DMS 273 (cell line): ENCODE results near the gene EML1.

Experiments
- DNase-seq: peaks from one replicate; lab custom pipeline; 2025; ENCODE audit not compliant: unreplicated experiment; lab: John Stamatoyannopoulos, UW

The EML1 gene

GRCh38 chr14:99889268-99889667 is 96.1 kb downstream of the EML1 start:
- DNase-seq: no peak

DNA sequence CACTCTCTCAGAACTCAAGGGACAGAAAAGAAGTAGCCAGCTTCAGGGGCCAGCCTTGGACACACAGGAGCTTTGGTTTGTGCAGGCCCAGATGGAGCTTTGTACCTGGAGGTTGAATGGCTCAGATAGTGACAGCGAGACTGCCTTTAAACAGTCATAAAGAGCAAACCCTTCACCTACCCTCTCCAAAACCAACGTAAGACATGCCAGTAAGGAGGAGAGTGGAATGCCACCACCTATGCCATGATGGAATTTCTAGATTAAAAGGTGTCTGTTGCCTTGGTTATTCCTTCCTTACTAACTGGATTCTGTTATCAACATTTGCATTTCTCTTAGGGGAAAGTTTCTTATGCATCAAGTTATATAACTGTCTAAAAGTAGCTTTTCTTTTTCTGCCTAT is 98.1 kb downstream of the EML1 start:
- no peak for DNase-seq

DNA sequence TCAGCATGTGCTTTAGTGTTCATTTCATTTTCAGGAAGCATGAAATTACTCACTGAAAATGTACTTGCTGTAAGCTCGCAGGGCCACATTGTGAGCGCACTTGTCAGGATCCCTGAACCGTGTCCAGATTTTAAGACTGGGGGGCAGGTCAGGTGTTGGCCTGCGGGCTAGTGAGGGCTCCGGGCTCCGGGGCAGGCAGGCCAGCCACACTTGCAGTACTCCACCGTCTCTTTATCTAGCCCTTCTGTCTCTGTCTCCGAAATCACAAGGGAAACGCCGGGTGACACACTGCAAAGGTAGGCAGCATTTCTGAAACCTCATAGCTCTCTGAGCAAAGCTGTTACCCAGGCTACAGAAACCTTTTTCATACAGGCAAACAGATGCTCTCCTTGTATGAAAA is 98.7 kb downstream of the EML1 start:
- DNase-seq: no peak

GRCh38 chr14:99892406-99892805 is 99.2 kb downstream of the EML1 start:
- no peak for DNase-seq

DNA sequence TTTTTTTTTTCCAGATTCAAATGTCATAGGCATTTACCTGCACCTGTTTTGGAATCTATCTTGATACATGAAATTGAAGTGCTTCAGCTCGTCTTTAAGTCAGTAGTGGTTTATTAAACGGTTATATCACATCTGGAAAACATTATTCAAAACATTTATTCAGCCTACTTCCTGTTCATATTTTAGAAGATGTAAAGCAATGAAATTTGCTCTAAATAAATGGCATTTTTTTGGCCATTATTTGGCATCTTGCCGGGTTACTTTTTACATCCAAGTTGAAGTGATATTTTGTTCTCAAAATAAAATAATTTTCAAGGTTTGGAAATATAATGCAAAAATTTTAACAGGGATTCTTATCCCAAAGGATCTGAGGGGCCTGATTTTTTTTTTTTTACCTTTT is 103.1 kb downstream of the EML1 start:
- no peak for DNase-seq

DNA sequence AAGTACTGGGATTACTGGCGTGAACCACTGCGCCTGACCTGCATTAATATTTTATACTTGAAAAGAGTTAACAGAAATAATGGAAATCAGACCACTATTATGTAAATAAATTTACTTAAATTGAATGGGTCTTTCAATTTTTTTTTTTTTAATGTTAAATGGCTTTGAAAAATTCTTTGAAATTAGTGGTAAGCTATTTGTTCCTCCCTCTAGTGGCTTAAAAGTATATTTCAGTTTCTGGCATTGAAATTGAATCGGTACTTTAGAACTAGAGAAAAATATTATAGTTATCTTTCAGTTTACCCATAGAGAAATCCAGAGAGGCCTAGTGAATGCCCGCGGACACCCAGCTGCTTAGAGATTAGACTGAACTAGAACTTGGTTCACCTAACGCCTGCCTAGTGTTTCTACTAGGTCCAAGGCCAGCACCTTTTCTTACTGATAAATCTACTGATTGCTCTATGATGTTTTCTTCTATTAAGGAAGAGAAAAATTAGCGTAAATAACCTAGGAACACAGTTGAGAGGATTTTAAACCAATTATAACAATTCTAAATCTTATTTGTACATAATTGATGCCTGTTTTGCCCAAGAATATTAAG is 106.5 kb downstream of the EML1 start:
- peak; percentile 51 for DNase-seq

GRCh38 chr14:99902925-99903324 is 109.7 kb downstream of the EML1 start:
- DNase-seq: no peak

DNA sequence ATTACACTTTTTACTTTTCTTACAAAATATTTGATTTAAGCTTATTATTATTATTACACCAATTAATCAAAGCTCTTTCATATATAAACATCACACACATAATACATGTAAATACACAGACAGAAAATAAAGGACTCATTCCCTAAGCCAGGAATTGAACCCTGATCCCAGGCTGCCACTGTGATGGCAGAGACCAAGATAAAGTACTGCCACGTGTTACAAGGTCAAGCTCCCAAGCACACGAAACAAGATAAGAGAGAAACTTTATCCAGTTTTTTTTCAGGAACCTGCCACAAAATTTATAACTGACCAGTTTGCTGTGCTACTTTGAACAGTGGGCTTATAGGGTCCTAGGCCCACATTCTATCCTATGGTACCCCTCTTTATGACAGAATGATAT is 111.3 kb downstream of the EML1 start:
- no peak for DNase-seq

- no peak for DNase-seq
Observed at GRCh38 chr14:99905121-99905520, 111.9 kb downstream of the EML1 start.

- no peak for DNase-seq
Observed at GRCh38 chr14:99907761-99908652, 114.8 kb downstream of the EML1 start.

GRCh38 chr14:99908653-99909250 is 115.5 kb downstream of the EML1 start:
- DNase-seq: no peak

GRCh38 chr14:99909513-99910064 is 116.4 kb downstream of the EML1 start:
- no peak for DNase-seq

DNA sequence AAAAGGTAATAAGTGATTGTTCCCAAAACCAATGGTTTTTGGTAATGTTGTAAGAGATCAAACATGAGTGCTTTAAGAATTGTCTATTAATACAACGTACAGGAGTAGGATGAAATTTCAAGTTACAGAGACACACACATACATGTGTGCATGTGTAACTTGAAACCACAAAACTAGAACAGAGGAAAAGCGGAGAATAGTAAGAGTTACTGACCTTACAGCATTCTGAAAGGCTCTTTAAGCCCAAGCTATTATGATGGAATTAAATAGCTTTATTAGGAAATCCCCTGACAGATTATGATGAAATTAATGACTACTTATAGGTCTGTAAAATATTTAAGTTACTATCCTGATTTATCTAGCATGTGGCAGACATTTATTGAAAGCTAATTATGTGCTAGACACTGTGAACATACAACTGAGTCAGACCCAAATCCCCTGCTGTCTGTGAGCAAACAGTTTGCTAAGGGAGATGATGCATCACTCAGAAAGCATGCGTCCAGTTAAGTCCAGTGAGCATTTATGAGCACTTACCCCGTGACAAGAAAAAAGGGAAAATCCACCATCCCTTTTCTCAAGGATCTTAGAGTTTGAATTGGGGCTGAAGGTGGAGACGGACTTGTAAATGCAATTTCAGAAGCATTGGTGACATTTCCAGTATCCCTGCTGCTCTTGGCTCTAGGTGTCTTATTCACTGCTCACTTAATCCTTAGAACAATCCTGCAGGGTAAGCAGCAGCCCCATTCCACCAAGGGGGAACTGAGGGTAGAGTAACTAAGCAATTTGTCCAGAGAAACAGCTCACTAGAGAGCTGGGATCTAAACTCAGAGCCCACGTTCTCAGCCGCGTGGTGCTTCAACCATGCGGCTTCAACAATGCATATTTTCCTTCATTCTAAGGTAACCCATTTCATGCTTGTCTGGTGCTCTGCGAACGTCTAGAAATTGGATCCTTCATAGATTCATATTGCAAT is 117.4 kb downstream of the EML1 start:
- DNase-seq: no peak

DNA sequence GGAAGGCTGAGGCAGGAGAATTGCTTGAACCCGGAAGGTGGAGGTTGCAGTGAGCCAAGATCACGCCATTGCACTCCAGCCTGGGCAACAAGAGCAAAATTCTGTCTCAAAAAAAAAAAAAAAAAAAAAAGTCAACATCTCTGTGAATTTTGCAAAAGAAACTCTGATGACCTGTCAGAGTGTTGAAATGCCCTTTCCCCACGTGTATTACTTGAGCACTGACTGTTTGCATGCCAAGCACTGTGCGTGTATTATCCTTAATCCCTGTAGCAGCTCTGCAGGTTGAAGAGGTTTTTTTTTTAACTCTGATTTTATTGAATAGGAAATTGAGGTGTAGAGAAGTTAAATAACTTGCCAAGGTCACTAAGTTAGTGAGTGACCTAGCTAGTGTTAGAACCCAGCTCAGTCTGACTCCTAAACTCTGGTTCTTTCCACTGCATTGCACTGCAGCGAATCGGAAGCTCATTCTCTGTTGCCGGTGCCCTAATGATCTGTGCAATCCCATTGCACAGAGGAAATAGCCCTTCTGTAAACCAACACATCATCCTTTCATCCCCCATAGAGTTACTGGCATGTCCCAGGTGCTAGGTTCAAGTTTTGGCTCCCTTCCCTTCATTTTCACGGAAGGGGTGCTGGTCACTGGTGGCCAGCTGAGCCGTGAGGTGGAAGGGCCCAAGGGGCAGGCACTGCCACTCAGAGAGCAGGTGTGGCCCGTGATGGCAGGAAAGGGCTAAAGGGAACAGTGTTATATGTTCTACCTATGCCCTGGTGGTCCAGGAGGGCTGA is 122.3 kb downstream of the EML1 start:
- DNase-seq: no peak

GRCh38 chr14:99916091-99916383 is 122.8 kb downstream of the EML1 start:
- DNase-seq: no peak

GRCh38 chr14:99918781-99919180 is 125.6 kb downstream of the EML1 start:
- no peak for DNase-seq

DNA sequence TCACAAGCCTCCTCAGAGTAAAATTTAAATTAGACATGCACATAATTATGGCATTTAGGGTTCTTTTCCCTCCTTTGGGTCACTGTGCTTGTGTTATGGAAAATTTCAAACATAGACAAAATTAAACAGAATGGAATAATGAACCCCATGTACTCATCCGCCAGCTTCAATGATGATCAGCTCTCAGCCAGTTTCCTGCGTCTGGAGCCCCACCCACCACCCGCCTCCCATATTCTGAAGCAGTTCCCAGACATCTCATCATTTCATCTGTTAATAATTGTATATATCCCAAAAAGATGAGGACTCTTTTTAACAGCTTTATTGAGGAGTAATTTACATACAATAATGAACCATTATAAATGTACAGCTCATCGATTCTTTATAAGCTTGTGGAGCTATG is 128.2 kb downstream of the EML1 start:
- no peak for DNase-seq

GRCh38 chr14:99924379-99924778 is 131.2 kb downstream of the EML1 start:
- no peak for DNase-seq

DNA sequence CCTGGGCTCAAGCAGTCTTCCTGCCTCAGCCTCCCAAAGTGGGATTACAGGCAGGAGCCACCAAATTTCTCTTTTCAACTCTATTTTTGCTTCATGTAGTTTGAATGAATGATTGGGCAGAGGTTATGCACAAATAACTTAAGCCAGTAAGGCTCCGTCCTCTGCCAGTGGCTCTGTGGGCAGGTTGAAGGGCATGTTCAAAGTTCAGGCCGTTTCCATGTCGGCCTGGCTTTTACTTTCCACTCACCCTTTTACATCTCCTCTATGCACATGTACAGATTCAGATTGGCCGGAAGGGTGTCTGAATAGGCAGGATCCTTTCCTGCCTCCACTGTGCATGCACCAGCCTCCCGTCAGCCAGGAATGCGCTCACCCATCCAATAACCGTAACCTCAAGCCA is 132.3 kb downstream of the EML1 start:
- DNase-seq: no peak

DNA sequence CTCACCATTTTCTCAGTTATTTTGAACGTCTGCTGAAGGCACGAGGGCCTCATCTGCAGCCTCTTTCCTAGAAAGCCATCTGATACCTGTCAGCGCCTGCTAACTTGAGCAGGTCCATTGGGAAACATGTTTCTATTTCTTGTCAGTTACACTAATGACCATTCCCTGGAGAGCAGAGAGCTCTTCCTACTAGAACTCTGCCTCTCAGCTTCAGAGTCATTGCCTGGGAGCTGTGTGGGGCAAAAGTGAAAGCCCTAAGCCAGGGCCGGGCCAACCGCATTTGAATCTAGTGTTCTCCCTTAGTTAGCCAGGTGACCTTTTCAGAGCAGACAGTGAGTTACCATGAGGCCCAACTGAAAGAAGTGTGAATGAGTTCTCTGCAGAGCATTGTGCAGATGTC is 135.8 kb downstream of the EML1 start:
- no peak for DNase-seq
